GOT3 (cell line): Measurements from ENCODE around the gene LSM10.

Source experiments
- DNase-seq: peaks from one replicate; lab custom pipeline; 2025; ENCODE audit warnings: mixed read lengths; lab: John Stamatoyannopoulos, UW

The LSM10 gene

DNA sequence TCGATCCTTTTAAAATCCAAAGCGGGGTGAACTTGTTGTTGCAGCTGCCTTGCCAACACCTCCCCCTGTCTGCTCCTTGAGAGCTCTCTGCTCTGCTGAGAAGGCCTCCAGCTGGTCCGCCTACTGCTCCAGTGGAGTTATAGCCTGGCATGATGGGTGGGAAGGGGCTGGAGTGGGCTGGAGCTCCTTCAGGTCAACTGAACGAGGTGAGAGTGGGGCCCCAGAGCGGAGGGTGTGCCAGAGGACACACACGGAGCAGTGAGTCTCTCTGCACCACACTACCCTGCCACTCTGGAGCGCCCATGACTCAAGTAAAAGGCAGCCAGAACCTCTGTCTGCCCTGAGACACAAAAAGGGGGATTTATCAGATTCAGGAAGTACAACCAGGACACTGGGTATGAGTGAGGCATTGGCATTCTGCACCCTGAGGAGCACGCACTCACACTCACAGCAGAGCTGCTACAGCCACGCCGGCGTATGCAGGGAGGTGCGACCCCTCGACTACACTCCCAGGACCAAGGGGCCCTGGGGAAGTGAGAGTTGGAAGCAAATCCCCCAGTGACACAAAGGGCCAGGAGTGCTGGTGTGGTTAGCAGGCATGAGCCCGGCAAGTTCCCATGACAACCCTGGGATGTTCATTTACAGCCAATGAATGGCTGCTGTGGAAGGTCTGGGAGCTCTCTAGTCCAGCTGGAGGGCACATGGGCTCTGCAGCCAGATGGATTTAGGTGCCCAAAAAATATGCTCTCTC lies 46.3 kb downstream of the LSM10 start:
- peak; percentile 31 for DNase-seq

DNA sequence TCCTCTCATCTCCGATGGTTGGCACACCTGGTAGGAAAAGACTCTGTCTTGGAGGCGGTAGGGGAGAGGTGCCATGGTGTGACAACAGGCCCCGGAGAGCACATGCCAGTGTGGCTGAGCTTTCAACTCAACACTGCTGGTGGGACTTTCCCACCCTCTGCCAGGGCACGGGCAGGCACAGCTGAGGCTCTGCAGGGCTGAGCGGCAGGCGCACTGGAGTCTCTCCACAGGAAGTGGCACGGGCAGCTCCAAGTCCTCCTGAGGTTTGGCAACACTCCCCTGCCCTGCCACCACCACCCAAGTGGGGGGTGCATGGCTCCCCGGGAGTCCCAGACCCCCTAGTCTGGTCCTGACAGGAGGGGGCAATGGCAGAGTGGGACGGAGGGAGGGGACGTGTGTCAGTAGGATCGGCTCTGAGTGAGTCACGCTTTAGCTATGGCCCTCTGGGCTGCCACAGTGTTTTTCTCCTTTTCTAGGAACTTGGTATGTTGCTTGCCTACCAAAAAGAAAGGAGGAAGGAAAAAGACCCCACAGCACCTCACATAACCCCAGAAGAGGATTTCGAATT lies 47.0 kb downstream of the LSM10 start:
- no peak for DNase-seq

DNA sequence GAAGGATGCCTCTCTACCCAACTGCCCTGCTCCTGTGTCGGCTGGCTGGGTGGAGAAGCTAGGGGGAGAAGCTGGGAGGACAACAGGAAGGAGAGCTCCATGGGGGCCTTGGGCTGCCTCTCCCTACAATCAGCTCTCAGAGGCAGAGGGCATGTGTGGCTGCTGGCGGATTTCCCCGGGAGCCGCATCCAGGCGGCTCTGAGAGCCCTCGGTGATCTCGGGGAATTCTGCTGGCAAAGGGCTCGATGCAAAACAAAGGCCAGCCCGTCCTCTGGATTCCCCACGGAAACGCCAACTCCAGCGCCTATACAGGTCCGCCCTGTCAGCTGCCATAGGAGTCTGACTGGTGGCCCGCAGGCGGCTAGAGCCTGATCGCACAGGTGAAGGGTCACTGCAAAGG lies 47.9 kb downstream of the LSM10 start:
- no peak for DNase-seq

DNA sequence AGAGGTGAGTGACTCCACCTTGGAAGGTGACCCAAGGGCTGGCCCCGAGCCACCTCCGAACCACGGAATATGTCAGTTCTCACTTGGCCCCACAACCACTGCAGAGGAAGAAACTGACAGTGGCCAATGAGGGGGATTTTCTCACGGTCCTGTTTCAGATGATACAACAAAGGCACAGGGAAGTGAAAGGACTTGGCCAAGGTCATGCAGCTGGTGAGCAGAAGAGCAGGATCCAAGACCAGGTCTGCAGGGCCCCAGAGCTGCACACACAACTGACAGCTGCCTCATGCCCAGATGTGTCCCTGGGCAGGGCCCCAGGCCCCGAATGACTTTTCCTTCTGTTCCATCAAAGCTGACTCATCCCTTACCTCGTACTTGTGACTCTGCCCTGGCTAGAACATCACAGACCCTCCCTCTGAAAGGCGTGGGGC lies 48.5 kb downstream of the LSM10 start:
- DNase-seq: no peak

DNA sequence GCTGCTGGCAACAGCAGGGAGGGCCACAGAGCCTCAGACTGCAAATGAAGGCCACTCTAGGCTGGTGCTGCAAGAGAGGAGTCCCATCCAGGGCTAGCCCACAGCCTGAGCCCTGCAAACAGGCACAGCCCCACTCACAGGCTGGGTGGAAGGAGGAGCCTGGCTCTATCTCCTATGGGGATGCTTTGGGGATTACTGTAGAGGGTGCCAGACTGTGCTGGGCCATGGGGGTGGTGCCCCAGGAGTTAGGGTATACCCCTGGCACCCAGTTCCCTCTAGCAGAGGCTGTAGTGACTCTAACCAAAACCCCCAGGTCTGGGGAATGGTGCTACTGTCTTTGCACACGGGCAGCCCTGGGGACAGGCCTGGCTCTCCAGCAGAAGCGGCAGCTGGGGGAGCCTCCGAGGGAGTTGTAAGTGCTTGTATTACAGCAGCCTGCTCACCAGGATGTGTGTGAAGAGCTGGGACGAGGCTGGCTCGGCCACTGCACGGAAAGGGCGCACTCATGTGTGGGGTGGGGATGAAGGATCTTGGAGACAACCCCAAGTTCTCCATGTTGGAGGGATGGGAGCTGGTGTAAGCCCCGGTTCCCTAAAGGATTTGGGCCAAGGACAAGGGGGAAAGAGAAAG lies 50.9 kb downstream of the LSM10 start:
- DNase-seq: no peak

DNA sequence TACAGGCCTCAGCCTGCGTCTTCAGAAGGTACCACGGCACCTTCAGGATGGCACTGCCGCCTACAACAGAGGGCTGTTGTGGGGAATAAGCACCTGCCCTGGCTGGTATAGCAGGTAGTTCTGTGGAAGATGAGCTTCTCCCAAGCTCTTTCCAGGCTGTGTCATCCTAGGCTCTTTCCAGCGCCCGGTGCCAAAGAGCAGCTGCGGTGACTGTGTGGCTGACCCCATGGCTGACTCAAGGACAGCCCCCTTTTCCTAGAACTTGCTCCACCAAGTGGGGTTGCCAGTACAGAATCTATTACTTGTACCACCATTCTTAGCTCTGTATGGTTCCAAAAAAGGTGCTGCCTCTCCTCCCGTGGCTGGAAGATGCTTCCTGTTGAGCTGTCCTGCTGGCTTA lies 52.4 kb downstream of the LSM10 start:
- DNase-seq: no peak

DNA sequence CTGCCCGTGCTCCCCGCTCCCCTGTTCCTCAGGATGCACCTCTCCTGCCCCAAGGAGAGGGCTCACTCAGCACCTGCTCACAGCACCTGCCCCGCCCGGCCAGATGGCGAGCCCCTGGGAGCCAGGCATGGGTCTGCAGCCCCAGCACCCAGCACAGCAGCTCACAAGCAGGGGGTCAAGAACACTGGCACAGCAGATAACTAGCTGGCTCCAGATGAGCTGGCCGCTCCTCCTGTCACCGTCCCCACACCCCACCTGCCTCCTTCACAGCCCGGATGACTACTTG lies 53.4 kb downstream of the LSM10 start:
- no peak for DNase-seq

DNA sequence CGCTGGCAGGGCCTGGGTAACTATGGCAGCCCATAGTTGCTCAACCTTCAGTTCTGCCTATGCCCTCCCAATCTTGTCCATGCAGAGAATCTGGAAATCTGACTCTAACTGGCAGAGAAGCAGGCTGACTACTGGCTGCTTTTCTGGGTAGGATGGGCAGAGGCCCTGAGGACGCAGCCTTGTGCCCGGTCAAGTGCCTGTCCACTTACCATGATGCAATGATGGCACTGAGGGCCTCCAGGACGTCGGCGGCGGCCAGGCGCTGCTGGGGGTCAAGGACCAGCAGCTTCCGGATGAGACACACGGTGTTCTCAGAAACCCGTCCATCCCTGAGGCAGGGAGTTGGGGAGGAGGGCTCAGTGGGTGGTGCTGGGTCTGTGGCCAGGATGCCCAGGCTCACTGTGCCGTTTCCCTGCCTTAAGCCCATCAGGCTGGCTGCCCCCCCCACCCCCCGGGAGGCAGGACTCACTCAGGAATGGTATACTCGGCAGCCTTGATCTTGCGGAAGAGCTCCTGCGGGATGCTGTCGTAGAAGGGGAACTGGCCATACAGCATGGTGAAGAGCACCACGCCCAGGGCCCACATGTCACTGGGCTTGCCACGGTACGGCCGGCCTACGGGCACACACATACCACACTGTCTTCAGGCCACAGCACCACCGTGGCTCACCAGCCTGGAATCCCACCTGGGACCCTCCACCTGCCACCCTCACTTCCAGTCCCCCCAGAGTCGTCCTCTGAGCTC lies 53.9 kb downstream of the LSM10 start:
- DNase-seq: no peak
